NCI-H1092 treated with DMSO at 0.1 percent for 48 hours (cell line): ENCODE measurements around the gene ZNHIT6.
"Not testable (repeated sequence)": the region's sequence is repeated elsewhere in the genome, so short reads cannot be mapped to it uniquely, and the experiment has no call there.

Source experiments
- DNase-seq: peaks from one replicate; lab custom pipeline; 2025; lab: John Stamatoyannopoulos, UW

The ZNHIT6 gene

GRCh38 chr1:85672031-85672660 is 36.1 kb downstream of the ZNHIT6 start:
- no peak for DNase-seq

GRCh38 chr1:85665932-85666331 is 42.3 kb downstream of the ZNHIT6 start:
- no peak for DNase-seq

GRCh38 chr1:85663382-85663781 is 44.9 kb downstream of the ZNHIT6 start:
- no peak for DNase-seq

DNA sequence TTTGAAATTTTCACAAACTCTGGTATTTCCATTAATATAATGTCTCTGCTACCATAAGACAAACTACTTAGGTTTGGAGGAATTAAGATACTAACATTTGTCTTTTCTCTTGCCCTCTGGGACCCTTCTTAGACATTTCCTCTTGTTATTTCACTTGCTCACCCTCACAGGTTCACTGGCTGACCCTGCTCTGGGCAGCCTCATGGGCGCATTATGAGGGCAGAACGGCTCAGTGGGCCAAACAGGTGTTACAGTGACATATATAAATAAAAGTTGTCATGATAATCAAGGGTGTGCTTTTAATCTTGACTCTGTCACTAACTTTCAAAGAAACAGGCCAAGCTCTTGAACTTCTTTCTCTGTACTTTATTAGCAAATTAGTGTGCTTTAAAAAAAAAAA is 46.5 kb downstream of the ZNHIT6 start:
- no peak for DNase-seq

- no peak for DNase-seq
These were observed 47.7 kb downstream of the ZNHIT6 start for GRCh38 chr1:85660541-85660940.

DNA sequence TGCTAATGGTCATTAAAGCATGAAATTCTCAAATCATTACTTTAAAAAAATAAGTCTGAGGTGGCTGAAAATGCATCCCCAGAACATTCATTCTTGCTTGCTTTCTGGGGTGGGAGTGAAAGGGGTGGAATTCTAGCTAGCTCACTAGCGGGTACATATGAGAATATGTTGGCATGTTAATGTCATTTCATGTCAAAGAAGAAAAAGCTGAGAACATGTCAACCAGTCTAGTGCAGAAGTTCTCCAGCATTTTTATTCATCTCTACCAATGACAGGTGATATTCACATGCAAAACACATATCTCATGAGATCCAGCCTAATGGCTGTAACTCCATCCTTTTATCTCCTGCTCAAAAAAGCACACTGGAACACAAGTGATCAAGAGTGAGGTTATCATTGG is 49.1 kb downstream of the ZNHIT6 start:
- DNase-seq = no peak

- DNase-seq = no peak
These were observed 51.3 kb downstream of the ZNHIT6 start for GRCh38 chr1:85656948-85657347.

GRCh38 chr1:85656256-85656655 is 52.0 kb downstream of the ZNHIT6 start:
- DNase-seq = no peak

DNA sequence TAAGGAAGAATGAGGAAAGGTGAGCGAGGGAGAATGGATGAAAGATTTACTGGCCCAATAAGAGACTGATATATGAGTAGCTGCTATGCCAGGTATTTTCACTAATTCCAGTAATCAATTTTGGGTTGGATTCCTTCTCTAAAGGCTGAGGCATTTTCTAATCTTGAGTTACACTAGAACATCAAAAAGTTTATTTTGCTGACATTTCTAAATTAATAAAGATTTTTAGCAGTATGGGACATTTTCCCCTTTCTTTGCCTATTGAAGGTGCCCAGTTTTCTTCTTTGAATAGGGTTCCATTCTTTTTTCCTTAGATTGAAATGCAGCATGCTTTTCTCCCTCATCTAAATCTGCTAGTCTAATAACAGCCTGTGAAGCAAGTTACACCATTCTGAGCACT is 52.9 kb downstream of the ZNHIT6 start:
- no peak for DNase-seq

GRCh38 chr1:85654066-85654782 is 54.0 kb downstream of the ZNHIT6 start:
- no peak for DNase-seq

DNA sequence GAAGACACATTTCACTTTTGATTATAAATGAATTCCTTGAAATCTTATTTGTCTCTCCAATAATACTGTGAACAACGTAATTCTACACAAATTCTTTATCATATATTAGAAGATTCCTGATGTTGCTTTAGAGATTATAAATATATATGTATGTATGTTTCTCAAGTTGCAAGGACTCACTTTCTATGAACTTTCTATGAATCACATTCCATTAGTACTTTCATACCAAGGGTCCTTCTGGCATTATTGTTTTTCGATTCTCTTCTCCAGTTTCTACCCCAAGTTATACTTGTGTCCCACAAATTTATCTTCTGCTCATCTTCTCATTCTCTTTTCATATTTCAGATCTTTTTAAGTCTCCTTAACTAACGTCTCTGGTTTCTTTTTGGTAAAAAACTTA is 55.9 kb downstream of the ZNHIT6 start:
- no peak for DNase-seq

- no peak for DNase-seq
These were observed 57.6 kb downstream of the ZNHIT6 start for GRCh38 chr1:85650645-85651044.

GRCh38 chr1:85649591-85649990 is 58.6 kb downstream of the ZNHIT6 start:
- no peak for DNase-seq

GRCh38 chr1:85641598-85642556 is 66.4 kb downstream of the ZNHIT6 start:
- DNase-seq = not testable (repeated sequence)

DNA sequence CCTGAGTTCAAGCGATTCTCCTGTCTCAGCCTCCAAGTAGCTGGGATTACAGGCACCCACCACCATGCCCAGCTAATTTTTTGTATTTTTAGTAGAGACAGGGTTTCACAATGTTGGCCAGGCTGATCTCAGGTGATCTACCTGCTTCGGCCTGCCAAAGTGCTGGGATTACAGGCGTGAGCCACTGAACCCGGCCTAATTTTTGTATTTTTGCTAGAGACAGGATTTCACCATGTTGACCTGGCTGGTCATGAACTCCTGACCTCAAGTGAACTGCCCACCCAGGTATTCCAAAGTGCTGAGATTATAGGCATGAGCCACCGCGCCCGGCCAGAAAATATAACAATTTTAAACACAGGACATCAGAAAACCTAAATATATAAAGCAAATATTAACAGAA is 68.3 kb downstream of the ZNHIT6 start:
- not testable (repeated sequence) for DNase-seq

- no peak for DNase-seq
These were observed 69.8 kb downstream of the ZNHIT6 start for GRCh38 chr1:85638412-85638811.

GRCh38 chr1:85630493-85630892 is 77.7 kb downstream of the ZNHIT6 start:
- DNase-seq = no peak

DNA sequence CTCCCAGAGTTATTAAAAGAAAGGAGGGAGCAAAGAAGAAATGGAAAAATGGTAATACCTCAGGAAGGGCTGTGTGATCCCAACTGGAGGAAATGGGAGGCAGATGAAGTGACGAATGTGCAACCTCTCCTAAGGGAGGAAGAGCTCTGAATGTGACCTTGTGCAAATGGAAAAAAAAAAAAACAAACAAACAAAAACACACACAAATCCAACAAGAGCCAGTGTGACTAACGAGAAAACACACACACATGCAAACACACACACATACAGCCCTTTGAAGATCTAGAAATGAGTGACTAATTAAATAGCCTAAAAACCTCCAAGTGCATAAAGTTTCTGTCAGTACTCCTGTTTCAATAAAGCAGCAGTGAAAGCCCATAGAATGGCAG is 78.7 kb downstream of the ZNHIT6 start:
- DNase-seq = no peak

GRCh38 chr1:85628791-85629531 is 79.3 kb downstream of the ZNHIT6 start:
- peak; percentile 26 for DNase-seq

DNA sequence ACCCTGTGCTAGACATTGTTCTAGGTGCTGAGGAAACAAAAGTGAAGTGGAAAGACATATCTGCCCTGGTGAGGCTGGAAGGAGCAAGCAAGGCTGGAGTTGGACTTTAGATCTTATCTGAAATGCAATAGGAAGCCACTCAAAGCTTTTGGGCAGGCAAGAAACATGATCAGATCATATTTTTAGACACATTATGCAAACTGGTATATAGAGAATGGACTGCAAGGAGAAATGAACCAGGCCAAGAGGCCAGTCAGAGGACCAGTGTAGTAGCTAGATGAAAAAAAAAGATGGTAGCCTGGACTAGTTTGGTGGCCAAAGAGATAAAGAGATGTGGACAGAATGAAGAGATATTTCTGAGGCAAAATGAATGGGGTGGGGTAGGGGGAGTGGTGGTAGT is 81.4 kb downstream of the ZNHIT6 start:
- no peak for DNase-seq

GRCh38 chr1:85624361-85624760 is 83.9 kb downstream of the ZNHIT6 start:
- DNase-seq = no peak

- DNase-seq = no peak
These were observed 85.2 kb downstream of the ZNHIT6 start for GRCh38 chr1:85623061-85623471.
